Neural progenitor cell (in vitro differentiated cells): ENCODE data around the gene CSF1.

Experiments
- EZH2 ChIP-seq: fragments of 200-600 bp; sonication (generic); IDR thresholded peaks from 2 replicates; pipeline ENCODE4 v1.6.1; 2017; ENCODE audit warnings: antibody characterized with exemption, mild to moderate bottlenecking, moderate library complexity
- EZH2phosphoT487 ChIP-seq: fragments of 200-600 bp; sonication (generic); IDR thresholded peaks from 2 replicates; pipeline ENCODE4 v1.6.1; 2017; ENCODE audit warnings: antibody characterized with exemption
- TF ChIP-seq, protein P1 (sequence below): fragments of 200-600 bp; sonication (generic); IDR thresholded peaks from 2 replicates; pipeline ENCODE4 v1.5.1; 2017; ENCODE audit warnings: antibody characterized with exemption, mild to moderate bottlenecking

DNA sequence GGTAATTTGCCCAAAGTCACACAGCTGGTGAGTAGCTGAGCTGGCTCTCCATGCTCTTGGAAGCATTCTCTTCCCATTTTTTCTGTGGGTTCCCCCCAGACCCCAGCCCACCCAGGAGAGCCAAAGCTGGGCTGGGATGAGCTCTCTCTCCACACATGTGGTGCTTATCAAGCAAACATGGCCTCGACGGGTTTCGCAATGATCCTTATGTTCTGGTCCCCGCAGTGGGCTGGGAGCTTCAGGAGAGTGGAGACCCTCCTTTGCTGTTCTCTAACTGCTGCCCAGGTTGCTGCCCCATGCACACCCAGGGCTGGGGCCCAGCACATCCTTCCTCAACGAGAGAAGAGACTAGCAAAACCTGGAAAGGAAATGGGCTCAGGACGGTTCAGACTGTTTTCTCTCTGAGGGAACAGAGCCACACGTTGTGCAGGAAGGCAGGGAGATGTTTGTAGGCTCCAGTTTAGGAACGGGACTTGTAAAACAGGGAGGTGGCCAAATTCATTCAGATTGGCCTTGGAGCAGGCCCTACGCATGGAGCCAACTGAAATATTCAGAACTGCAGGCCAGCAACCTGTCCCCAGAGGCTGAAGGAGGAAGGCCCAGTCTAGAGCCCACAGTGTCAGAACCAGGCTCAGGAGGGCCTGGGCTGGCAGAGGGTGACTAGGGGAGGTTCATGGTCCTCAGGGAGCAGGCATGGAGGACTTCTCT is 27.2 kb upstream of the CSF1 start:
- TF ChIP-seq, protein P1, sequence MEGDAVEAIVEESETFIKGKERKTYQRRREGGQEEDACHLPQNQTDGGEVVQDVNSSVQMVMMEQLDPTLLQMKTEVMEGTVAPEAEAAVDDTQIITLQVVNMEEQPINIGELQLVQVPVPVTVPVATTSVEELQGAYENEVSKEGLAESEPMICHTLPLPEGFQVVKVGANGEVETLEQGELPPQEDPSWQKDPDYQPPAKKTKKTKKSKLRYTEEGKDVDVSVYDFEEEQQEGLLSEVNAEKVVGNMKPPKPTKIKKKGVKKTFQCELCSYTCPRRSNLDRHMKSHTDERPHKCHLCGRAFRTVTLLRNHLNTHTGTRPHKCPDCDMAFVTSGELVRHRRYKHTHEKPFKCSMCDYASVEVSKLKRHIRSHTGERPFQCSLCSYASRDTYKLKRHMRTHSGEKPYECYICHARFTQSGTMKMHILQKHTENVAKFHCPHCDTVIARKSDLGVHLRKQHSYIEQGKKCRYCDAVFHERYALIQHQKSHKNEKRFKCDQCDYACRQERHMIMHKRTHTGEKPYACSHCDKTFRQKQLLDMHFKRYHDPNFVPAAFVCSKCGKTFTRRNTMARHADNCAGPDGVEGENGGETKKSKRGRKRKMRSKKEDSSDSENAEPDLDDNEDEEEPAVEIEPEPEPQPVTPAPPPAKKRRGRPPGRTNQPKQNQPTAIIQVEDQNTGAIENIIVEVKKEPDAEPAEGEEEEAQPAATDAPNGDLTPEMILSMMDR, result no peak
- no peak for TF ChIP-seq EZH2
- no peak for TF ChIP-seq EZH2phosphoT487
